SK-N-SH treated with all-trans-retinoic acid at 6 μM for 48 hours (cell line): ENCODE measurements around the gene MRM3.

ENCODE experiments used
- ATAC-seq: fragments of 200-7000 bp; cut with Tn5 transposase; 3 replicates; pipeline ENCODE4 v1.9.1; 2020; ENCODE audit warnings: mild to moderate bottlenecking, moderate library complexity
- ARNTL ChIP-seq: fragments of 450-650 bp; formaldehyde crosslinking; IDR thresholded peaks from 2 replicates; pipeline ENCODE4 v1.5.0; 2020; ENCODE audit warnings: low read depth, mild to moderate bottlenecking, moderate library complexity, borderline replicate concordance
- BACH2 ChIP-seq: fragments of 250-450 bp; sonication (Bioruptor Pico); IDR thresholded peaks from 2 replicates; pipeline ENCODE4 v1.9.0; 2021; ENCODE audit warnings: mild to moderate bottlenecking, borderline replicate concordance
- CREB5 ChIP-seq: fragments of 250-450 bp; sonication (Bioruptor Pico); IDR thresholded peaks from 2 replicates; pipeline ENCODE4 v1.5.1; 2020; ENCODE audit warnings: low read depth, mild to moderate bottlenecking, moderate library complexity
- CSDC2 ChIP-seq: fragments of 250-450 bp; sonication (Bioruptor Pico); IDR thresholded peaks from 2 replicates; pipeline ENCODE4 v1.5.0; 2020; ENCODE audit warnings: mild to moderate bottlenecking, moderate library complexity
- GLIS3 ChIP-seq: fragments of 250-450 bp; sonication (Bioruptor Pico); IDR thresholded peaks from 2 replicates; pipeline ENCODE4 v1.5.0; 2020; ENCODE audit warnings: mild to moderate bottlenecking, moderate library complexity
- ISL1 ChIP-seq: fragments of 250-450 bp; sonication (Bioruptor Pico); IDR thresholded peaks from 2 replicates; pipeline ENCODE4 v2.1.2; 2022; ENCODE audit warnings: mild to moderate bottlenecking, moderate library complexity
- OSR1 ChIP-seq: fragments of 250-450 bp; sonication (Bioruptor Pico); IDR thresholded peaks from 2 replicates; pipeline ENCODE4 v1.8.0; 2022; ENCODE audit warnings: moderate library complexity, mild to moderate bottlenecking, inconsistent platforms
- PATZ1 ChIP-seq: fragments of 250-450 bp; sonication (Bioruptor Pico); IDR thresholded peaks from 2 replicates; pipeline ENCODE4 v1.8.0; 2020; ENCODE audit warnings: mild to moderate bottlenecking, moderate library complexity, borderline replicate concordance
- POU6F1 ChIP-seq: fragments of 250-450 bp; sonication (Bioruptor Pico); IDR thresholded peaks from 2 replicates; pipeline ENCODE4 v1.8.0; 2021; ENCODE audit warnings: low read depth, mild to moderate bottlenecking, moderate library complexity, borderline replicate concordance
- PPARA ChIP-seq: fragments of 250-450 bp; sonication (Bioruptor Pico); IDR thresholded peaks from 2 replicates; pipeline ENCODE4 v1.5.0; 2020; ENCODE audit warnings: mild to moderate bottlenecking, borderline replicate concordance
- RARB ChIP-seq: fragments of 250-450 bp; sonication (Bioruptor Pico); IDR thresholded peaks from 2 replicates; pipeline ENCODE4 v1.8.0; 2021; ENCODE audit warnings: mild to moderate bottlenecking, moderate library complexity
- TCF4 ChIP-seq: fragments of 250-450 bp; sonication (Bioruptor Pico); IDR thresholded peaks from 2 replicates; pipeline ENCODE4 v1.8.0; 2021; ENCODE audit warnings: mild to moderate bottlenecking, moderate library complexity, borderline replicate concordance
- TOX ChIP-seq: fragments of 250-450 bp; sonication (Bioruptor Pico); IDR thresholded peaks from 2 replicates; pipeline ENCODE4 v1.8.0; 2021; ENCODE audit warnings: mild to moderate bottlenecking, moderate library complexity, borderline replicate concordance
- ZC3H10 ChIP-seq: fragments of 250-450 bp; sonication (Bioruptor Pico); IDR thresholded peaks from 2 replicates; pipeline ENCODE4 v1.5.1; 2021; ENCODE audit warnings: mild to moderate bottlenecking, moderate library complexity
- ZFP3 ChIP-seq: fragments of 250-450 bp; sonication (Bioruptor Pico); IDR thresholded peaks from 2 replicates; pipeline ENCODE4 v1.5.0; 2020; ENCODE audit warnings: mild to moderate bottlenecking, moderate library complexity
- ZFP30 ChIP-seq: fragments of 450-650 bp; formaldehyde crosslinking; IDR thresholded peaks from 2 replicates; pipeline ENCODE4 v1.5.0; 2022; ENCODE audit warnings: mild to moderate bottlenecking, moderate library complexity
- ZNF565 ChIP-seq: fragments of 450-650 bp; formaldehyde crosslinking; conservative IDR thresholded peaks from 2 replicates; pipeline ENCODE4 v1.5.0; 2020; ENCODE audit warnings: low read depth, mild to moderate bottlenecking, moderate library complexity
- ZNF70 ChIP-seq: fragments of 450-650 bp; formaldehyde crosslinking; IDR thresholded peaks from 2 replicates; pipeline ENCODE4 v1.5.0; 2020; ENCODE audit warnings: mild to moderate bottlenecking, moderate library complexity
- ZNF8 ChIP-seq: fragments of 450-650 bp; formaldehyde crosslinking; IDR thresholded peaks from 2 replicates; pipeline ENCODE4 v1.5.0; 2020; ENCODE audit warnings: mild to moderate bottlenecking, moderate library complexity
- TF ChIP-seq, protein P1 (sequence below): fragments of 250-450 bp; sonication (Bioruptor Pico); IDR thresholded peaks from 2 replicates; pipeline ENCODE4 v1.5.1; 2021; ENCODE audit warnings: mild to moderate bottlenecking, moderate library complexity
- TF ChIP-seq, protein P2 (sequence below): fragments of 250-450 bp; sonication (Bioruptor Pico); IDR thresholded peaks from 2 replicates; pipeline ENCODE4 v1.5.0; 2020; ENCODE audit warnings: mild to moderate bottlenecking, moderate library complexity

MRM3 gene

DNA sequence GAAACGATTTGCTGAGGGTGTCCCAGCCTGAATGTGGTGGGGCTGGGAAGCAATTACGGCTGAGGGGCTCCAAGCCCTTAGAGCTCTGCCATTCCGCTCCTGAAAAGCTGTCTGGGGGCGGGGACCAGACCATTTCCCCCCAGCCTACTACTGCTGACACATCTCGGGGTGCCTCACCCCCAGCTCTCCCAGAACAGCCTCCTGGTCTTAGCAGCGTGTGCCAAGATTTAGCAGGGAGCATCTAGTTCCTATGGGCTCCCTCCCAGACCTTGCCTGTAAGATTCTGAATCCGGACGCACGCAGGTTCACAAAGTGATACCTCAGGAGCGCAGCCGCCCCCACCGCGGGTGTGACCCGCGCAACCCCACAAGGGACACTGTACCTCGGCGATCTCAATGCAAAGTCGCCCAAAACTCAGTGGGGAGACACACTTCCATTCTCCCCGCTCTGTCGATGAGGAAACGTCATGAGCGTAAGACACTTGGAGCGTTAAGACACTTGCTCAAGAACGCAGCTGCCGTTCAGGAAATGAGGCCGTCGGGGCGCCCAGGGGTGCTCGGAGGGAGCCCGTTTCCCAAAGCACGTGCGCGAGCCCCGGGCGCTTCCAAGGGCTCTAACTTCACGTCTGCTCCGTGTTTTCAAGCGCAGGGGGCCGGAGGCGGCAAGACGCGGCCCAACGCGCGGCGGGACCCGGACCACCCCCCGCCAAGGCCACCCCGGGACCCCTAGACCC, 30.7 kb upstream of the MRM3 start:
- TF ChIP-seq TCF4 (CRISPR knock-in tag) (no peak), GLIS3 (CRISPR knock-in tag) (no peak), POU6F1 (no peak), ZC3H10 (CRISPR knock-in tag) (no peak), ZFP3 (no peak), CREB5 (no peak), ZNF8 (CRISPR knock-in tag) (no peak)
- TF ChIP-seq, protein P1, sequence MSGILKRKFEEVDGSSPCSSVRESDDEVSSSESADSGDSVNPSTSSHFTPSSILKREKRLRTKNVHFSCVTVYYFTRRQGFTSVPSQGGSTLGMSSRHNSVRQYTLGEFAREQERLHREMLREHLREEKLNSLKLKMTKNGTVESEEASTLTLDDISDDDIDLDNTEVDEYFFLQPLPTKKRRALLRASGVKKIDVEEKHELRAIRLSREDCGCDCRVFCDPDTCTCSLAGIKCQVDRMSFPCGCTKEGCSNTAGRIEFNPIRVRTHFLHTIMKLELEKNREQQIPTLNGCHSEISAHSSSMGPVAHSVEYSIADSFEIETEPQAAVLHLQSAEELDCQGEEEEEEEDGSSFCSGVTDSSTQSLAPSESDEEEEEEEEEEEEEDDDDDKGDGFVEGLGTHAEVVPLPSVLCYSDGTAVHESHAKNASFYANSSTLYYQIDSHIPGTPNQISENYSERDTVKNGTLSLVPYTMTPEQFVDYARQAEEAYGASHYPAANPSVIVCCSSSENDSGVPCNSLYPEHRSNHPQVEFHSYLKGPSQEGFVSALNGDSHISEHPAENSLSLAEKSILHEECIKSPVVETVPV (CRISPR knock-in tag), result no peak
- TF ChIP-seq, protein P2, sequence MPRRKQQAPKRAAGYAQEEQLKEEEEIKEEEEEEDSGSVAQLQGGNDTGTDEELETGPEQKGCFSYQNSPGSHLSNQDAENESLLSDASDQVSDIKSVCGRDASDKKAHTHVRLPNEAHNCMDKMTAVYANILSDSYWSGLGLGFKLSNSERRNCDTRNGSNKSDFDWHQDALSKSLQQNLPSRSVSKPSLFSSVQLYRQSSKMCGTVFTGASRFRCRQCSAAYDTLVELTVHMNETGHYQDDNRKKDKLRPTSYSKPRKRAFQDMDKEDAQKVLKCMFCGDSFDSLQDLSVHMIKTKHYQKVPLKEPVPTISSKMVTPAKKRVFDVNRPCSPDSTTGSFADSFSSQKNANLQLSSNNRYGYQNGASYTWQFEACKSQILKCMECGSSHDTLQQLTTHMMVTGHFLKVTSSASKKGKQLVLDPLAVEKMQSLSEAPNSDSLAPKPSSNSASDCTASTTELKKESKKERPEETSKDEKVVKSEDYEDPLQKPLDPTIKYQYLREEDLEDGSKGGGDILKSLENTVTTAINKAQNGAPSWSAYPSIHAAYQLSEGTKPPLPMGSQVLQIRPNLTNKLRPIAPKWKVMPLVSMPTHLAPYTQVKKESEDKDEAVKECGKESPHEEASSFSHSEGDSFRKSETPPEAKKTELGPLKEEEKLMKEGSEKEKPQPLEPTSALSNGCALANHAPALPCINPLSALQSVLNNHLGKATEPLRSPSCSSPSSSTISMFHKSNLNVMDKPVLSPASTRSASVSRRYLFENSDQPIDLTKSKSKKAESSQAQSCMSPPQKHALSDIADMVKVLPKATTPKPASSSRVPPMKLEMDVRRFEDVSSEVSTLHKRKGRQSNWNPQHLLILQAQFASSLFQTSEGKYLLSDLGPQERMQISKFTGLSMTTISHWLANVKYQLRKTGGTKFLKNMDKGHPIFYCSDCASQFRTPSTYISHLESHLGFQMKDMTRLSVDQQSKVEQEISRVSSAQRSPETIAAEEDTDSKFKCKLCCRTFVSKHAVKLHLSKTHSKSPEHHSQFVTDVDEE, result no peak
- peak; percentile 56 for ATAC-seq

DNA sequence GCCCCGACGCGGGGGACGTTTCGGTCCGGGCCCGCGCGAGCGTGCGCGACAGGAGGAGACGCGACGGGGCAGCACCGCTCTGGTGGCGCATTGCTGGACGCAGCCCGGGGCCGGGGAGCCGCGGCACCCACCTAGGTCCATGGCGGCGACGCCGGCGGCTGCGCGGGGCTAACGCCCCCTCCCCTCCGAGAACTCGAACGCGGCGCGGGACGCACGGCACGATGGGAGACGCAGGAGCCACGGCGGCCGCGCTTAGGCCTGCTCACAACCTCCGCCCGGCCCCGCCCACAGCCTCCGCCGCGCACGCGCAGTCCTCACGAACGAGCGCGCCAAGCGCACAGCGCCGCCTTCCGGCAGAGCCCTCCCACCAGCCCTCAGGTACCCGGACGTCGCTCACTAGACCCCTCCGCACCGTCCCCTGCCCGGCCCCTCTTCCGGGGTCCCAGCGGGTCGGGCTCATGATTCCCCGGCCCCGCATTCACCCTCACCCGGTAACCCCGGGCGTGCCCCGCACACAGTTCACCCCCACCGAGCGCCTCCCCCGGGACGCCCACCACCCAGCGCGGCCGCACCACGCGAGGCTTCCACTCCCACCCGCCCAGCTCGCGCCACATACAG, 30.0 kb upstream of the MRM3 start, which contains the start of gene GEMIN4:
Gene GEMIN4 (minus strand): TSS at position 263 of the 618 bp plus-strand sequence. CDS start 122 bp downstream, at position 141.
- peak; percentile 93 for ATAC-seq
- TF ChIP-seq TOX (no peak), PPARA (CRISPR knock-in tag) (no peak), ISL1 (no peak), TCF4 (CRISPR knock-in tag) (no peak), ZC3H10 (CRISPR knock-in tag) (no peak)
- TF ChIP-seq, all 23 proteins: peak for 0

DNA sequence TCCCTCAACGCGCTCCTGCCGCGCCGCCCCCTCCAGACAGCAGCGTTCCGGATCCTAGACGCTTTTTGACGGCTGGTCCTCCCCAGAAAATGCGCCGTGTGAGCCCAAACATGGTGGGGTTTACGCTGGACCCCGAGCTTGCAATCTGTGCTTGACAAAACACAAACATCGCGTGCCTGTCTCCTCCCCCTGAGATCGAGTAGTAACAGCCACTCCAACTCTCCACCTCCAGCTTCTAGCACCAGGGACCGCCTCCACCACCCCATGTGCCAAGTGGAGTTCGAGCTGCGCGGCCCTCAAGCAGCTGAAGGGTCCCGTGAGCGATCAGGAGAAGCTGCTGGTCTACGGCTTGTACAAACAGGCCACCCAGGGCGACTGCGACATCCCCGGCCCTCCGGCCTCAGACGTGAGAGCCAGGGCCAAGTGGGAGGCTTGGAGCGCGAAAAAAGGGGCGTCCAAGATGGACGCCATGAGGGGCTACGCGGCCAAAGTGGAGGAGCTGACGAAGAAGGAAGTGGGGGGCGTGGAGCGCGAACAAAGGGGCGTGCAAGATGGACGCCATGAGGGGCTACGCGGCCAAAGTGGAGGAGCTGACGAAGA, 29.4 kb upstream of the MRM3 start:
- peak; percentile 2 for ATAC-seq
- TF ChIP-seq ZNF70 (CRISPR knock-in tag), result no peak
- no peak for TF ChIP-seq OSR1 (CRISPR knock-in tag)
- no peak for TF ChIP-seq ARNTL (CRISPR knock-in tag)
- TF ChIP-seq ZFP3, result no peak
- no peak for TF ChIP-seq PPARA (CRISPR knock-in tag)
- no peak for TF ChIP-seq BACH2 (CRISPR knock-in tag)
- no peak for TF ChIP-seq CSDC2 (CRISPR knock-in tag)
- no peak for TF ChIP-seq PATZ1 (CRISPR knock-in tag)
- TF ChIP-seq ZNF565 (CRISPR knock-in tag), result no peak
- no peak for TF ChIP-seq TOX
- TF ChIP-seq RARB (CRISPR knock-in tag), result no peak
- TF ChIP-seq ZNF8 (CRISPR knock-in tag), result no peak
- no peak for TF ChIP-seq TCF4 (CRISPR knock-in tag)
- no peak for TF ChIP-seq ISL1
- TF ChIP-seq POU6F1, result no peak
- no peak for TF ChIP-seq ZC3H10 (CRISPR knock-in tag)
- TF ChIP-seq ZFP30 (CRISPR knock-in tag), result no peak
